Lung (tissue), 14 donors: ENCODE results near the gene CCZ1B. TPM values are rescaled to one million over a fixed set of nuclear protein-coding genes. Genes with fewer than 3 reads are reported as not detected.
"Not testable (repeated sequence)": the region's sequence is repeated elsewhere in the genome, so short reads cannot be mapped to it uniquely, and the experiment has no call there.

Experiments
- ATAC-seq: fragments of 200-7000 bp; cut with Tn5 transposase; one replicate; pipeline ENCODE4 v1.9.1; 2020; ENCODE audit warnings: moderate number of reproducible peaks; ENCODE audit not compliant: insufficient read depth, low FRiP score
- DNase-seq, 3 donors: peaks; one replicate each; pipeline ENCODE4 v3.0.0-alpha.2; 2013 to 2017
- H3K27ac ChIP-seq, 2 donors: one replicate each; pipeline ENCODE4 v1.5.1; 2013; ENCODE audit warnings: mild to moderate bottlenecking in 2 of 2, moderate library complexity in 2 of 2, control low read depth in 1 of 2, inconsistent platforms in 1 of 2, low read depth in 1 of 2, low read length in 1 of 2
- H3K27me3 ChIP-seq, 3 donors: one replicate each; pipeline ENCODE4 v1.5.1; 2013; ENCODE audit warnings: low read length in 2 of 3; ENCODE audit not compliant: control insufficient read depth in 3 of 3, insufficient read depth in 3 of 3
- H3K36me3 ChIP-seq, 4 donors: one replicate each; pipeline ENCODE4 v1.5.1; 2013; ENCODE audit warnings: low read length in 4 of 4, mild to moderate bottlenecking in 1 of 4, moderate library complexity in 1 of 4; ENCODE audit not compliant: control insufficient read depth in 4 of 4, insufficient read depth in 4 of 4
- H3K4me1 ChIP-seq, 5 donors: one replicate each; pipeline ENCODE4 v1.5.1; 2013; ENCODE audit warnings: low read length in 5 of 5, mild to moderate bottlenecking in 2 of 5, moderate library complexity in 1 of 5; ENCODE audit not compliant: control insufficient read depth in 5 of 5, insufficient read depth in 5 of 5
- H3K4me3 ChIP-seq: one replicate; pipeline ENCODE4 v1.5.1; 2013; ENCODE audit warnings: mild to moderate bottlenecking, control low read depth, moderate library complexity
- H3K9ac ChIP-seq, 2 donors: one replicate each; pipeline ENCODE4 v1.5.1; 2013; ENCODE audit warnings: low read length in 2 of 2, control low read depth in 1 of 2; ENCODE audit not compliant: insufficient read depth in 1 of 2
- H3K9me3 ChIP-seq, 4 donors: one replicate each; pipeline ENCODE4 v1.5.1; 2013; ENCODE audit warnings: low read length in 3 of 4, mild to moderate bottlenecking in 1 of 4, moderate library complexity in 1 of 4; ENCODE audit not compliant: control insufficient read depth in 4 of 4, insufficient read depth in 3 of 4
- WGBS, 2 donors: extraction: QIAGEN DNeasy Blood & Tissue Kit; methylation state at CpG; one replicate each; pipeline ENCODE4 v1.1.7; 2013; 5-methylcytosine and 5-hydroxymethylcytosine counted together
- long read RNA-seq, 5 donors: transcript quantifications; one replicate each; lab custom pipeline, GENCODE V29; 2026
- polyA plus RNA-seq, 2 donors: library from polyadenylated mRNA; stranded (reverse); fragments of 200-250 nt; gene quantifications; one replicate each; pipeline ENCODE4 v1.2.1, GENCODE V29; 2013
- total RNA-seq, 2 donors: library from RNA; depleted of rRNA in 1 of 2; stranded (reverse); fragments of >200 nt in 1 of 2; gene quantifications; one replicate each; pipeline ENCODE4 v1.2.1, GENCODE V29; 2014 to 2021
- donor health status: Bipolar disorder and iron deficiency.
- donor health status: healthy.
- donor health status: DM: yes; HTN: yes; CAD: no.

Gene CCZ1B
- total RNA-seq, result 10 to 100 TPM; 43.8 to 66.1 TPM
- polyA plus RNA-seq, result 10 to 100 TPM; 19.5 to 46.5 TPM
- long read RNA-seq, donor 1, transcript CCZ1B-201 (15 exons, 2,885 nt), result major isoform, 10 of 14 reads
- long read RNA-seq, donor 1, partial matches to known transcripts, result 0 of 14 reads
- long read RNA-seq, donor 1, other reads (novel, unspliced or antisense), result 0 of 14 reads
- long read RNA-seq, donor 2, partial matches to known transcripts, result 0 of 2 reads
- long read RNA-seq, donor 2, other reads (novel, unspliced or antisense), result 0 of 2 reads
- long read RNA-seq, donor 3, partial matches to known transcripts, result 0 of 6 reads
- long read RNA-seq, donor 3, other reads (novel, unspliced or antisense), result 0 of 6 reads
- long read RNA-seq, donor 4, partial matches to known transcripts, result 0 of 2 reads
- long read RNA-seq, donor 4, other reads (novel, unspliced or antisense), result 0 of 2 reads
- long read RNA-seq, donor 5, transcript CCZ1B-201 (15 exons, 2,885 nt), result major isoform, 10 of 21 reads
- long read RNA-seq, donor 5, partial matches to known transcripts, result 5 of 21 reads
- long read RNA-seq, donor 5, other reads (novel, unspliced or antisense), result 0 of 21 reads

DNA sequence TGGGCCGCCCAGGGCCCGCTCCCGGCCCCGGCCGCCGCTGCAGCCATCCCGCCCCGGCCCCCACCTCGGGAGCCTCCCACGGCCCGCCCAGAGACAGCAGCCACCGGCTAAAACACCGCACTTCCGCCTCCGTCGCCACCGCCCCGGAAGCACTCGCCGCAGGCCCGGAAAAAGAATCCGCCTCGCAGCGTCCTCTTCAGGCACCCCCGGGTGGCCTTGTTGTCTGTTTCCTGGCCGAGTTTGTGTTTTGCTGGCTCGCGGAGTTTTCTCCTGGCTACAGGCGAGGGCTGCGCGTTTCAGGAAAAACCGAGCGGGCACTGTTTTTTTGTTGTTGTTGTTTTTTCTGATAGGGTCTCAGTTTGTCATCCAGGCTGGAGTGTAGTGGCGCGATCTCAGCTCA is at the start of gene CCZ1B:
CCZ1B (minus strand) TSS at position 125 of the 400 bp plus-strand sequence; CDS start at position 47, 78 bp downstream.
- not testable (repeated sequence) for H3K36me3 ChIP-seq, H3K9me3 ChIP-seq, H3K4me1 ChIP-seq, H3K27me3 ChIP-seq
- peak within 1 kb of the TSS in 1 of 2 donors; percentile 10 for H3K27ac ChIP-seq
- DNase-seq (peak; percentile 75 to 77 (median 77)), ATAC-seq (peak; percentile 96)
- peak within 1 kb of the TSS; percentile 50 for H3K4me3 ChIP-seq
- peak within 1 kb of the TSS in 1 of 2 donors; percentile 49 for H3K9ac ChIP-seq
- 1 to 3% methylated on average over 18 to 26 of the region's 35 CpGs for WGBS, 2 donors

DNA sequence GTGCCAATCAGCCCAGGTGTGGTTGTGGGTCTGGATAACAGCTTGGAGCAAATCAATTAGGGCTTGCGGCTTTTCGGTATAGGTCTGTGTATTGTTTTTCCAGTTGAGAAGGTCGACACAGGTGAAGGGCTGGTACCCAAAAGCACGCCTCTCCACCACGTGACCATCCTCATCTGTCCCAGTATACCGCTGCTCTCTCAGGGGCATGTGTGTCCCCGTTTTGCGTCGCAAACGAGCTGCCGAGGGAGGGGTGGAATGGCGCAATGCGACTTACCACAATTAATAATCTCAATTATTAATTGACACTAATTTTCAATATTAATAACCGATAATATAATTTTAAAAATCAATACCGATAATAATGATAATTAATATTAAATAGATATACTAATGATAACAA is 48.9 kb upstream of the CCZ1B start:
- not testable (repeated sequence) for H3K4me3 ChIP-seq, H3K27ac ChIP-seq, H3K4me1 ChIP-seq, H3K27me3 ChIP-seq, H3K36me3 ChIP-seq, DNase-seq, H3K9ac ChIP-seq, ATAC-seq, H3K9me3 ChIP-seq
- 96 to 97% methylated on average over 15 of the region's 15 CpGs for WGBS, 2 donors

DNA sequence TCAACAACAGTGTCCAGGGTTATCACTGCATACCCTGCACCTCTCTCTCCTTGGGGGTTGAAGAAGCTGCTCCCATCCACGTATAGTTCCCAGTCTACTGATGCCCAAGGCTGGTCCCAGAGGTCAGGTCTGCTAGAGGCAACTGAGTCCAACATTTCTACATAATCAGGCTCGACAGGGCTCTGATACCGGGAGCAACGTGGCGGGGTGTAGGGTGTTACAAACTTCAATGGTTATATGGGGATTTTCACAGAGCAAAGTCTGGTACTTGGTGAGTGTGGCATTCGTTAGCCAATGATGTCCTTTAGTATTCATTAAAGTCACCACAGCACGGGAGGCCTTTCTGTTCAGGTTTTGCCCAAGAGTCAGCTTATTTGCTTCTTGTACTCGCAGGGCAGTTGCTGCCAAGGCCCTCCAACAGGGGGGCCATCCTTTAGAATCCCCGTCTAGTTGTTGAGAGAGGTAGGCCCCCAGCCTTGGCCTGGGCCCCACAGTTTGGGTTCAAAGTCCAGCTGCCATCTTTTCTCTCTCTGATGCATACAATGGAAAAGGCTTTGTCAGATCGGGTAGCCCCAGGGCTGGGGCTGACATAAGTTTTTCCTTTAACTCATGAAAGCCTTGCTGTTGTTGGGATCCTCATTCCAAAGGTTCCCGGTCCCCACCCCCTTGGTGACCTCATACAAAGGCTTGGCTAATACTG is 46.3 kb upstream of the CCZ1B start:
- not testable (repeated sequence) for H3K4me3 ChIP-seq, H3K9me3 ChIP-seq, H3K36me3 ChIP-seq, H3K4me1 ChIP-seq, DNase-seq, H3K9ac ChIP-seq, ATAC-seq, H3K27me3 ChIP-seq, H3K27ac ChIP-seq
- WGBS, 2 donors, result 86 to 87% methylated on average over 11 of the region's 11 CpGs

DNA sequence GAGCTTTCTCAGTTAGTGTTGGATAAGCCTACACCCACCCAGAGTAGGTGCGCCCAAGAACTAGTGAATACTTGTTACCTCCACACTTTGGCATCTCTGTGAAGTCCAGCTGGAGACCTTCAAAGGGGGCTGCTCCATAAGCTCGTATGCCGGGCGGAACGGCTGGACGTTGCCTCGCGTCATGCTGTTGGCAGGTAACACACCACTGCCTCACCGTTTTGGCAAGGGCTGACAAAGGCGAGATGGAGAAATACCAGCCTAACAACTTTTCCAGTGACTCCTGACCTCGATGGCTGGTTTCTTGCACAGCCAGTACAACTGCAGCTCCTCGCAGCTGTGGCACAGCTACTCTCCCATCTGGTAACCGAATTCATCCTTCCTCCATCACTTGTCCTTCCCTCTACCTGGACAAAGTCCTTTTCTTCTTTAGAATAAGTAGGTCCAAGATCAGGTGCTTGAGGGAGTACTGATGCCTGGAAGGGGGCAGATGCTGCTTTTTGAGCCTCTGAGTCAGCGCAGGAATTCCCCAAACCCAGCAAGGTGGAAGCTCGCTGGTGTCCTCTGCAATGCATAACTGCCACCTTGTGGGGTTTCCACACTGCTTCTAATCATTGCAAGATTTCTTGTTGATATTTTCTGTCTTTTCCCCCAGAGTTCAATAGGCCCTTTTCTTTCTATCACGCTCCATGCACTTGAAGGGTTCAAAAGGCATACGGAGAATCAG is 45.5 kb upstream of the CCZ1B start:
- H3K4me3 ChIP-seq, H3K9ac ChIP-seq, H3K9me3 ChIP-seq, ATAC-seq, H3K27ac ChIP-seq, H3K27me3 ChIP-seq, H3K36me3 ChIP-seq, H3K4me1 ChIP-seq: not testable (repeated sequence)
- DNase-seq, result peak in 1 of 3 donors; percentile 19
- 65 to 83% methylated on average over 17 of the region's 17 CpGs for WGBS, 2 donors

DNA sequence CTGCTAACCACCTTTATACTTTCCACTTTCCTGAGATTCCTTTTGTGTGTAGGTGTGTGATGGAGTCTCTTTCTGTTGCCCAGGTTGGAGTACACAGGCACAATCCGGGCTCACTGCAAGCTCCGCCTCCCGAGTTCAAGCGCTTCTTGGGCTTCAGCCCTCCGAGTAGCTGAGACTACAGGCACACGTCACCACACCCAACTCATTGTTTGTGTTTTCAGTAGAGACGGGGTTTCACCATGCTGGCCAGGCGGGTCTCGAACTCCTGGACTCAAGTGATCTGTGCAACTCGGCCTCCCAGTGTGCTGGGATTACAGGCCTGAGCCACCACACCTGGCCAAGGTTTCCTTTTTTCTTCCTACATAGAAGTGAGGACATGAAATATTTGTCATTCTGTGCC is 38.7 kb upstream of the CCZ1B start:
- DNase-seq, H3K4me3 ChIP-seq, H3K27me3 ChIP-seq, H3K4me1 ChIP-seq, ATAC-seq, H3K9me3 ChIP-seq, H3K9ac ChIP-seq, H3K27ac ChIP-seq, H3K36me3 ChIP-seq: not testable (repeated sequence)
- WGBS, 2 donors, result 58 to 83% methylated on average over 10 of the region's 10 CpGs

DNA sequence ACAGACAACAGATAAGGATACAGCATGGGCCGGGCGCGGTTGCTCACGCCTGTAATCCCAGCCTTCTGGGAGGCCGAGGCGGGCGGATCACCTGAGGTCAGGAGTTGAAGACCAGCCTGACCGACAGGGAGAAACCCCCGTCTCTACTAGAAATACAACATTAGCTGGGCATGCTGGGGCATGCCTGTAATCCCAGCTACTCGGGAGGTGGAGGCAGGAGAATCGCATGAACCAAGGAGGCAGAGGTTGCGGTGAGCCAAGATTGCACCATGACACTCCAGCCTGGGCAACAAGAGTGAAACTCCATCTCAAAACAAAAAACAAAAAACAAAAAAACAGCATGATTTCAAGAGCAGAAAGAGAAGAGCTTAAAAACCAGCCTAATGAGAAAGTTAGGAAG is 38.1 kb upstream of the CCZ1B start:
- not testable (repeated sequence) for H3K4me3 ChIP-seq, ATAC-seq, H3K9ac ChIP-seq, H3K4me1 ChIP-seq, H3K9me3 ChIP-seq, H3K36me3 ChIP-seq, H3K27ac ChIP-seq, H3K27me3 ChIP-seq, DNase-seq
- WGBS, 2 donors, result 83 to 91% methylated on average over 12 of the region's 12 CpGs

DNA sequence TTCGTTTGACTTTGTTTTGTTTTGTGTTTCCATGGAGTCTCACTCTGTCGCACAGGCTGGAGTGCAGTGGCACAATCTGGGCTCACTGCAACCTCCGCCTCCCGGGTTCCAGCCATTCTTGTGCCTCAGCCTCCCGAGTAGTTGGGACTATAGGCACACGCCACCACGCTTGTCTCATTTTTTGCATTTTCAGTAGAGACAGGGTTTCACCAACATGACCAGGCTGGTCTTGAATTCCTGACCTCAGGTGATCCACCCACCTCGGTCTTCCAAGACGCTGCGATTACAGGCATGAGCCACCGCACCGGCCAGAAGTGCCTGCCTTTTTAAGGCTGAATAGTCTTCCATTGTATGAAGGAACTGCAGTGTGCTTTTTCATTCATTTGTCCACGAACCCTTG is 36.8 kb upstream of the CCZ1B start:
- DNase-seq, H3K4me3 ChIP-seq, H3K9ac ChIP-seq, H3K9me3 ChIP-seq, ATAC-seq, H3K27me3 ChIP-seq, H3K27ac ChIP-seq, H3K36me3 ChIP-seq, H3K4me1 ChIP-seq: not testable (repeated sequence)
- WGBS, 2 donors, result 85 to 90% methylated on average over 12 to 13 of the region's 13 CpGs
